Ishikawa (cell line): Measurements from ENCODE around the gene C2orf69.

Experiments
- CEBPB ChIP-seq: IDR thresholded peaks from 2 replicates; pipeline ENCODE4 v1.6.1; 2012
- CREB1 ChIP-seq: IDR thresholded peaks from 2 replicates; pipeline ENCODE4 v1.6.1; 2012; ENCODE audit warnings: low read depth
- EGR1 ChIP-seq: IDR thresholded peaks from 2 replicates; pipeline ENCODE4 v1.6.1; 2012
- EP300 ChIP-seq: IDR thresholded peaks from 2 replicates; pipeline ENCODE4 v1.6.1; 2012; ENCODE audit warnings: borderline replicate concordance
- FOXM1 ChIP-seq: IDR thresholded peaks from 2 replicates; pipeline ENCODE4 v1.6.1; 2012; ENCODE audit warnings: low read depth, borderline replicate concordance
- NFIC ChIP-seq: IDR thresholded peaks from 2 replicates; pipeline ENCODE4 v1.6.1; 2012
- RAD21 ChIP-seq: IDR thresholded peaks from 2 replicates; pipeline ENCODE4 v1.6.1; 2012; ENCODE audit warnings: low read depth
- REST ChIP-seq: IDR thresholded peaks from 2 replicates; pipeline ENCODE4 v1.6.1; 2012; ENCODE audit warnings: low read depth, mild to moderate bottlenecking
- TAF1 ChIP-seq: IDR thresholded peaks from 2 replicates; pipeline ENCODE4 v1.6.1; 2012; ENCODE audit warnings: low read depth, mild to moderate bottlenecking
- TCF12 ChIP-seq: IDR thresholded peaks from 2 replicates; pipeline ENCODE4 v1.6.1; 2012; ENCODE audit warnings: low read depth
- TEAD4 ChIP-seq: IDR thresholded peaks from 2 replicates; pipeline ENCODE4 v1.6.1; 2012
- YY1 ChIP-seq: IDR thresholded peaks from 2 replicates; pipeline ENCODE4 v1.6.1; 2012; ENCODE audit warnings: low read depth
- TF ChIP-seq, protein P1 (sequence below): IDR thresholded peaks from 2 replicates; pipeline ENCODE4 v1.6.1; 2012

DNA sequence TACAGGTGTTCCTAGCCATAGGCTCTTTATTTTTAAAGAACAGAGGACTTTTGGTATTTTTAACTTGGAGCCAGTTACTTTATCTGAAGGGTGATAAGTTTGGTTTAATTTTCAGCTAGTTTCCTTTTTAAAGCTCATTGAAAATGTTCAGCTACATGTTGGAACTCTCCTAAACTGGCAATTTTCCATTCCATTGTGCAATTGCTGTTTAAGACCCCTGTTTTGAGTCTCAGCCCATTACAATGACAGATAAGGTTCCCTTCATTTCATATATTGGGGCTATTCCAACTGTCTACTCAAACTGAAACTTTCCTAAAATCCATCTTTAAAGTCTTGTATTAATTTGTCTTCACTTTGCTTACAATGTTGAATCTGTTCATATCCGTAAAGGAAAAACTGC is 55.9 kb downstream of the C2orf69 start:
- TF ChIP-seq TCF12 (no peak), REST (no peak), CEBPB (no peak), TAF1 (no peak), RAD21 (no peak), CREB1 (no peak), FOXM1 (no peak), NFIC (no peak), EP300 (no peak), EGR1 (no peak), YY1 (no peak), TEAD4 (no peak)
- TF ChIP-seq, protein P1, sequence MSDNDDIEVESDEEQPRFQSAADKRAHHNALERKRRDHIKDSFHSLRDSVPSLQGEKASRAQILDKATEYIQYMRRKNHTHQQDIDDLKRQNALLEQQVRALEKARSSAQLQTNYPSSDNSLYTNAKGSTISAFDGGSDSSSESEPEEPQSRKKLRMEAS = no peak
